Liver (tissue), 9 donors: Measurements from ENCODE around the gene GGTLC2. TPM values are rescaled to one million over a fixed set of nuclear protein-coding genes. Genes with fewer than 3 reads are reported as not detected.

Experiments
- DNase-seq: peaks from one replicate; pipeline ENCODE4 v3.0.0-alpha.2; 2017; ENCODE audit warnings: low spot score
- H3K27ac ChIP-seq, 2 donors: one replicate each; pipeline ENCODE4 v1.7.0; 2013; ENCODE audit warnings: inconsistent platforms in 2 of 2, low read length in 2 of 2, control low read depth in 1 of 2, low read depth in 1 of 2, mild to moderate bottlenecking in 1 of 2
- H3K27me3 ChIP-seq, 4 donors: one replicate each; pipeline versions ENCODE4 v1.6.1 to v1.7.0; 2013; ENCODE audit warnings: low read length in 3 of 4, inconsistent platforms in 1 of 4, mild to moderate bottlenecking in 1 of 4, moderate library complexity in 1 of 4; ENCODE audit not compliant: control insufficient read depth in 4 of 4, insufficient read depth in 4 of 4
- H3K36me3 ChIP-seq, 4 donors: one replicate each; pipeline versions ENCODE4 v1.6.1 to v1.7.0; 2013; ENCODE audit warnings: low read length in 3 of 4, mild to moderate bottlenecking in 3 of 4, low read depth in 1 of 4, moderate library complexity in 1 of 4; ENCODE audit not compliant: control insufficient read depth in 4 of 4, insufficient read depth in 3 of 4
- H3K4me1 ChIP-seq, 4 donors: one replicate each; pipeline versions ENCODE4 v1.6.1 to v1.7.0; 2013; ENCODE audit warnings: low read length in 3 of 4, mild to moderate bottlenecking in 3 of 4, moderate library complexity in 1 of 4; ENCODE audit not compliant: control insufficient read depth in 4 of 4, insufficient read depth in 4 of 4
- H3K4me3 ChIP-seq, 3 donors: one replicate each; pipeline versions ENCODE4 v1.6.1 to v1.7.0; 2013; ENCODE audit warnings: low read length in 3 of 3, control low read depth in 1 of 3, low read depth in 1 of 3, mild to moderate bottlenecking in 1 of 3
- H3K9ac ChIP-seq, 2 donors: one replicate each; pipeline ENCODE4 v1.7.0; 2013; ENCODE audit warnings: low read length in 2 of 2, mild to moderate bottlenecking in 2 of 2, moderate library complexity in 2 of 2, control low read depth in 1 of 2, low read depth in 1 of 2
- H3K9me3 ChIP-seq, 4 donors: one replicate each; pipeline versions ENCODE4 v1.6.1 to v1.7.0; 2013; ENCODE audit warnings: low read length in 3 of 4; ENCODE audit not compliant: control insufficient read depth in 4 of 4
- EGR1 ChIP-seq, 2 donors: IDR thresholded peaks; 2 replicates each; pipeline ENCODE4 v1.6.1; 2016 to 2018; ENCODE audit warnings: antibody characterized with exemption in 2 of 2, low read depth in 2 of 2
- FOXA2 ChIP-seq: IDR thresholded peaks from 2 replicates; pipeline ENCODE4 v1.6.1; 2016; ENCODE audit warnings: antibody characterized with exemption
- HNF4A ChIP-seq, 2 donors: conservative IDR thresholded peaks; 2 replicates each; pipeline ENCODE4 v1.6.1; 2016; ENCODE audit warnings: antibody characterized with exemption in 2 of 2, mild to moderate bottlenecking in 2 of 2
- HNF4G ChIP-seq: IDR thresholded peaks from 2 replicates; pipeline ENCODE4 v1.6.1; 2016; ENCODE audit warnings: antibody characterized with exemption
- JUND ChIP-seq, 2 donors: IDR thresholded peaks; 2 replicates each; pipeline ENCODE4 v1.6.1; 2016; ENCODE audit warnings: antibody characterized with exemption in 2 of 2
- NR2F2 ChIP-seq: IDR thresholded peaks from 2 replicates; pipeline ENCODE4 v1.6.1; 2016; ENCODE audit warnings: antibody characterized with exemption
- RAD21 ChIP-seq, 2 donors: IDR thresholded peaks; 2 replicates each; pipeline ENCODE4 v1.6.1; 2016; ENCODE audit warnings: antibody characterized with exemption in 2 of 2, mild to moderate bottlenecking in 2 of 2
- RXRA ChIP-seq, 2 donors: IDR thresholded peaks; 2 replicates each; pipeline ENCODE4 v1.6.1; 2017 to 2018; ENCODE audit warnings: antibody characterized with exemption in 2 of 2, mild to moderate bottlenecking in 1 of 2
- TAF1 ChIP-seq: conservative IDR thresholded peaks from 2 replicates; pipeline ENCODE4 v1.6.1; 2016; ENCODE audit warnings: antibody characterized with exemption, mild to moderate bottlenecking
- WGBS: extraction: QIAGEN DNeasy Blood & Tissue Kit; methylation state at CpG from one replicate; pipeline ENCODE4 v1.1.7; 2013; 5-methylcytosine and 5-hydroxymethylcytosine counted together
- polyA plus RNA-seq, 2 donors: library from polyadenylated mRNA; stranded (reverse) in 1 of 2; unstranded in 1 of 2; fragments of 200-250 nt in 1 of 2; fragments of >200 nt in 1 of 2; fragmentation: Nextera tagmentation in 1 of 2; extraction: Ambion mirVana in 1 of 2; gene quantifications; one replicate each; pipeline versions ENCODE4 v1.2.1 to v1.2.3, GENCODE V29; 2013 to 2015
- total RNA-seq, 2 donors: library from RNA; depleted of rRNA; stranded (reverse); fragments of >200 nt; gene quantifications; one replicate each; pipeline ENCODE4 v1.2.3, GENCODE V29; 2014
- TF ChIP-seq, protein P1 (sequence below): IDR thresholded peaks from 2 replicates; pipeline ENCODE4 v1.6.1; 2016; ENCODE audit warnings: antibody characterized with exemption
- TF ChIP-seq, protein P2 (sequence below): IDR thresholded peaks from 2 replicates; pipeline ENCODE4 v1.6.1; 2016; ENCODE audit warnings: antibody characterized with exemption
- TF ChIP-seq, protein P3 (sequence below): IDR thresholded peaks from 2 replicates; pipeline ENCODE4 v1.6.1; 2016; ENCODE audit warnings: antibody characterized with exemption
- donor health status: healthy.
- donor health status: healthy.
- donor health status: healthy.
- donor health status: healthy.
- donor health status: healthy.

The GGTLC2 gene
- total and polyA plus RNA-seq, 4 donors = not detected

DNA sequence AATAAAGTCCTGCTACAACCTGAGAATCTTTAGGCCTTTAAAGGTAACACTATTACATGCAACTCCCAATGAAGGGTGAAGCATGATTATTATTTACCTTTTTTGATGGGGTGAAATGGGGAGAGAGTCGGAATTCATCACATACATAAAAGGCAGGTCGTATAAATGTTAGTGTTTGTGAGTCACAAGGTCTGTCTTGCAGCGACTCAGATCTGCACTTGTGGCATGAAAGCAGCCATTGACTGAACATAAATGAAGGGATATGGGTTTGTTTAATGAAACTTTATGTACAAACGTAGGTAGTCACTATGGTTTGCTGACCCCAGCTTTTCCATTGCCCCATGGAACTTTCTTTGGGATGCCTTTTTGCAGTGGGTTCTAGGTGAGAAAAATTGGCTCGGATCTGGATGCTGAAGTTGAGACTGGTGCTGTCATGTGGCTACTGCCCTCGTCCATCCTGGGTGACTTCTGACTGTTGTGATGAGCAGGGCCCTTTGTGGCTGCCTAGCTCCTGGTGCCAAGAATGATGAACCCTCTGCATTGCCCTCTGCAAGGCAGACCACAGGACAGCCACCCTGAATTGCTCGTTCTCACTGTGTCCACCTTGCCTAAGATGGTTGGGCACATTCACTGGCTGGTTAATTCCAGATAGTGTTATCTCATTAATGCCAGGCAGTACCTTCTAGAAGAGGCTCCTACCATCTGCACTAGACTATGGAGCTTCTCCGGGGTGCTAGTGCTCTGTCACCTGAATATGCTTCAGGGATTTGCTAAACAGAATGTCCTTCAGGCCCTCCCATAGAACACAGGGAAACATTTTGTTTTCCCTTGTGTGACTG, 11.3 kb downstream of the GGTLC2 start:
- Histone ChIP-seq H3K9ac (no peak overlapping the region), H3K27me3 (no peaks in the 10 kb centered on the region), H3K4me1 (no peaks in the 10 kb centered on the region), H3K36me3 (no peaks in the 10 kb centered on the region), H3K4me3 (no peak overlapping the region), H3K9me3 (no peaks in the 10 kb centered on the region), H3K27ac (no peak overlapping the region)
- TF ChIP-seq, protein P1, sequence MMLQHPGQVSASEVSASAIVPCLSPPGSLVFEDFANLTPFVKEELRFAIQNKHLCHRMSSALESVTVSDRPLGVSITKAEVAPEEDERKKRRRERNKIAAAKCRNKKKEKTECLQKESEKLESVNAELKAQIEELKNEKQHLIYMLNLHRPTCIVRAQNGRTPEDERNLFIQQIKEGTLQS = no peak
- TF ChIP-seq RXRA (IDR thresholded peaks at IDR 0.05) (no peak), HNF4A (conservative IDR thresholded peaks at IDR 0.05) (no peak), RAD21 (IDR thresholded peaks at IDR 0.05) (no peak), TAF1 (no peak)
- TF ChIP-seq, protein P2, sequence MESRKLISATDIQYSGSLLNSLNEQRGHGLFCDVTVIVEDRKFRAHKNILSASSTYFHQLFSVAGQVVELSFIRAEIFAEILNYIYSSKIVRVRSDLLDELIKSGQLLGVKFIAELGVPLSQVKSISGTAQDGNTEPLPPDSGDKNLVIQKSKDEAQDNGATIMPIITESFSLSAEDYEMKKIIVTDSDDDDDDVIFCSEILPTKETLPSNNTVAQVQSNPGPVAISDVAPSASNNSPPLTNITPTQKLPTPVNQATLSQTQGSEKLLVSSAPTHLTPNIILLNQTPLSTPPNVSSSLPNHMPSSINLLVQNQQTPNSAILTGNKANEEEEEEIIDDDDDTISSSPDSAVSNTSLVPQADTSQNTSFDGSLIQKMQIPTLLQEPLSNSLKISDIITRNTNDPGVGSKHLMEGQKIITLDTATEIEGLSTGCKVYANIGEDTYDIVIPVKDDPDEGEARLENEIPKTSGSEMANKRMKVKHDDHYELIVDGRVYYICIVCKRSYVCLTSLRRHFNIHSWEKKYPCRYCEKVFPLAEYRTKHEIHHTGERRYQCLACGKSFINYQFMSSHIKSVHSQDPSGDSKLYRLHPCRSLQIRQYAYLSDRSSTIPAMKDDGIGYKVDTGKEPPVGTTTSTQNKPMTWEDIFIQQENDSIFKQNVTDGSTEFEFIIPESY = no peak
- TF ChIP-seq, protein P3, sequence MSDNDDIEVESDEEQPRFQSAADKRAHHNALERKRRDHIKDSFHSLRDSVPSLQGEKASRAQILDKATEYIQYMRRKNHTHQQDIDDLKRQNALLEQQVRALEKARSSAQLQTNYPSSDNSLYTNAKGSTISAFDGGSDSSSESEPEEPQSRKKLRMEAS = no peak
- 84% methylated on average over 8 of the region's 8 CpGs for WGBS
- no peak for DNase-seq

- Histone ChIP-seq H3K9me3 (no peaks in the 10 kb centered on the region), H3K4me1 (no peaks in the 10 kb centered on the region), H3K4me3 (no peak overlapping the region), H3K27ac (no peak overlapping the region), H3K9ac (no peak overlapping the region), H3K27me3 (no peaks in the 10 kb centered on the region), H3K36me3 (no peaks in the 10 kb centered on the region)
- TF ChIP-seq RAD21 (IDR thresholded peaks at IDR 0.05) (no peak), RXRA (IDR thresholded peaks at IDR 0.05) (no peak)
- no peak for DNase-seq
- WGBS = 93% methylated on average over 1 of the region's 1 CpG
These were observed 13.3 kb downstream of the GGTLC2 start for GRCh38 chr22:22657712-22658111.

GRCh38 chr22:22661275-22661674, 16.9 kb downstream of the GGTLC2 start:
- Histone ChIP-seq H3K27ac (no peak overlapping the region), H3K4me1 (no peaks in the 10 kb centered on the region), H3K27me3 (no peaks in the 10 kb centered on the region), H3K9me3 (no peaks in the 10 kb centered on the region), H3K4me3 (no peak overlapping the region), H3K9ac (no peak overlapping the region), H3K36me3 (no peaks in the 10 kb centered on the region)
- TF ChIP-seq HNF4G = no peak
- TF ChIP-seq NR2F2 = no peak
- TF ChIP-seq, protein P1 = no peak
- DNase-seq = no peak
- 89% methylated on average over 4 of the region's 4 CpGs for WGBS

DNA sequence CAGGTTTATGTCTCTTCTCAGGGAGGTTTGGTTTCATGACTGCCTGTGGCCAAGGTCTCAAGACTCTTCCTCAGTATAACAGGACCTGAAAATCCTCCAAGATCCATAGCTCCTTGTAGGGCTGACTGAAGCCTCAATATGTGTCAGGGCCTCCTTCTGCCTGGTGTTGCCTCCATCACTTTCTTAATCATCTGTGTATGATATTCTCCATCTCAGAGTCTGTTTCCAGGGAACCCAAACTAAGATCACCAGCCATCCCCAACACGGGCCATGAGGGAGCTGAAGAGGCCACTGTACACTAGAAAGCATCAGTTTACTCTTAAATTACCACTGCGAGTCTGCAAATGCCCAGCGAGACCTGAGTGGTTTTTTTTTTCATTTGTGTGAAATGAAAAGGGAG, 17.7 kb downstream of the GGTLC2 start:
- Histone ChIP-seq H3K4me3 (no peak overlapping the region), H3K9ac (no peak overlapping the region), H3K27me3 (no peaks in the 10 kb centered on the region), H3K27ac (no peak overlapping the region), H3K4me1 (no peaks in the 10 kb centered on the region), H3K36me3 (no peaks in the 10 kb centered on the region), H3K9me3 (no peaks in the 10 kb centered on the region)
- no peak for TF ChIP-seq JUND (IDR thresholded peaks at IDR 0.05)
- TF ChIP-seq FOXA2 = no peak
- no peak for TF ChIP-seq NR2F2
- no peak for TF ChIP-seq EGR1 (IDR thresholded peaks at IDR 0.05; ENCODE audit: low read depth in 2 of 2)
- no peak for TF ChIP-seq TAF1
- TF ChIP-seq, protein P1 = no peak
- DNase-seq = no peak
- 91% methylated on average over 3 of the region's 3 CpGs for WGBS
